Measurements from ENCODE around the gene ILDR1. TPM values are rescaled to one million over a fixed set of nuclear protein-coding genes. Genes with fewer than 3 reads are reported as not detected.

ILDR1 gene
- total RNA-seq, 1 experiment from 2014 or later, result 2.3 TPM

- Mint-ChIP-seq H3K9me3 (no peaks in the 10 kb centered on the region), H3K4me3 (no peak overlapping the region), H3K27me3 (ENCODE audit: low read depth) (no peaks in the 10 kb centered on the region; the same call in 1 of the 2 replicates), H3K36me3 (no peaks in the 10 kb centered on the region), H3K4me1 (peaks cover 20% of the 10 kb centered on the region), H3K27ac (no peak overlapping the region)
- ChIA-PET POLR2A (no interaction called here), CTCF (interaction anchor here (0.5 to 1.5 kb wide), 2 partner anchors 30 to 186 kb away, joined by 4 to 5 read pairs; no protein-coding TSS in a partner anchor)
- no peak for DNase-seq (ENCODE audit: low spot score)
- TF ChIP-seq, protein P1, sequence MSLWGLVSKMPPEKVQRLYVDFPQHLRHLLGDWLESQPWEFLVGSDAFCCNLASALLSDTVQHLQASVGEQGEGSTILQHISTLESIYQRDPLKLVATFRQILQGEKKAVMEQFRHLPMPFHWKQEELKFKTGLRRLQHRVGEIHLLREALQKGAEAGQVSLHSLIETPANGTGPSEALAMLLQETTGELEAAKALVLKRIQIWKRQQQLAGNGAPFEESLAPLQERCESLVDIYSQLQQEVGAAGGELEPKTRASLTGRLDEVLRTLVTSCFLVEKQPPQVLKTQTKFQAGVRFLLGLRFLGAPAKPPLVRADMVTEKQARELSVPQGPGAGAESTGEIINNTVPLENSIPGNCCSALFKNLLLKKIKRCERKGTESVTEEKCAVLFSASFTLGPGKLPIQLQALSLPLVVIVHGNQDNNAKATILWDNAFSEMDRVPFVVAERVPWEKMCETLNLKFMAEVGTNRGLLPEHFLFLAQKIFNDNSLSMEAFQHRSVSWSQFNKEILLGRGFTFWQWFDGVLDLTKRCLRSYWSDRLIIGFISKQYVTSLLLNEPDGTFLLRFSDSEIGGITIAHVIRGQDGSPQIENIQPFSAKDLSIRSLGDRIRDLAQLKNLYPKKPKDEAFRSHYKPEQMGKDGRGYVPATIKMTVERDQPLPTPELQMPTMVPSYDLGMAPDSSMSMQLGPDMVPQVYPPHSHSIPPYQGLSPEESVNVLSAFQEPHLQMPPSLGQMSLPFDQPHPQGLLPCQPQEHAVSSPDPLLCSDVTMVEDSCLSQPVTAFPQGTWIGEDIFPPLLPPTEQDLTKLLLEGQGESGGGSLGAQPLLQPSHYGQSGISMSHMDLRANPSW (CRISPR knock-in tag; conservative IDR thresholded peaks at IDR 0.05; ENCODE audit: low read depth), result no peak
- TF ChIP-seq TEAD4 (CRISPR knock-in tag; IDR thresholded peaks at IDR 0.05) (no peak), FOXJ3 (CRISPR knock-in tag; IDR thresholded peaks at IDR 0.05; ENCODE audit: borderline replicate concordance) (no peak), ZNF219 (CRISPR knock-in tag; IDR thresholded peaks at IDR 0.05; ENCODE audit: borderline replicate concordance) (no peak), EMX1 (CRISPR knock-in tag; IDR thresholded peaks at IDR 0.05) (no peak), USF2 (CRISPR knock-in tag; IDR thresholded peaks at IDR 0.05) (no peak), PRDM15 (CRISPR knock-in tag; IDR thresholded peaks at IDR 0.05) (no peak)
- TF ChIP-seq, protein P2, sequence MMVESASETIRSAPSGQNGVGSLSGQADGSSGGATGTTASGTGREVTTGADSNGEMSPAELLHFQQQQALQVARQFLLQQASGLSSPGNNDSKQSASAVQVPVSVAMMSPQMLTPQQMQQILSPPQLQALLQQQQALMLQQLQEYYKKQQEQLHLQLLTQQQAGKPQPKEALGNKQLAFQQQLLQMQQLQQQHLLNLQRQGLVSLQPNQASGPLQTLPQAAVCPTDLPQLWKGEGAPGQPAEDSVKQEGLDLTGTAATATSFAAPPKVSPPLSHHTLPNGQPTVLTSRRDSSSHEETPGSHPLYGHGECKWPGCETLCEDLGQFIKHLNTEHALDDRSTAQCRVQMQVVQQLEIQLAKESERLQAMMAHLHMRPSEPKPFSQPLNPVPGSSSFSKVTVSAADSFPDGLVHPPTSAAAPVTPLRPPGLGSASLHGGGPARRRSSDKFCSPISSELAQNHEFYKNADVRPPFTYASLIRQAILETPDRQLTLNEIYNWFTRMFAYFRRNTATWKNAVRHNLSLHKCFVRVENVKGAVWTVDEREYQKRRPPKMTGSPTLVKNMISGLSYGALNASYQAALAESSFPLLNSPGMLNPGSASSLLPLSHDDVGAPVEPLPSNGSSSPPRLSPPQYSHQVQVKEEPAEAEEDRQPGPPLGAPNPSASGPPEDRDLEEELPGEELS (CRISPR knock-in tag; IDR thresholded peaks at IDR 0.05), result no peak
- ATAC-seq, result no peak
Observed at GRCh38 chr3:122025296-122025695, 3.2 kb upstream of the ILDR1 start.

GRCh38 chr3:122024800-122025199 is 2.8 kb upstream of the ILDR1 start:
- Mint-ChIP-seq H3K36me3 (no peaks in the 10 kb centered on the region), H3K9me3 (no peaks in the 10 kb centered on the region), H3K27ac (no peak overlapping the region), H3K27me3 (ENCODE audit: low read depth) (no peaks in the 10 kb centered on the region; the same call in 1 of the 2 replicates), H3K4me3 (no peak overlapping the region), H3K4me1 (peaks cover 19% of the 10 kb centered on the region)
- ATAC-seq (no peak), DNase-seq (ENCODE audit: low spot score) (no peak)
- ChIA-PET CTCF (interaction anchor here (1.5 kb wide), 1 partner anchor 29 kb away, joined by 5 read pairs; no protein-coding TSS in a partner anchor), POLR2A (no interaction called here)
- TF ChIP-seq SMAD4 (CRISPR knock-in tag; IDR thresholded peaks at IDR 0.05) (no peak), NR1H2 (CRISPR knock-in tag; IDR thresholded peaks at IDR 0.05) (no peak), ZNF423 (CRISPR knock-in tag; IDR thresholded peaks at IDR 0.05) (no peak), NFATC4 (CRISPR knock-in tag; IDR thresholded peaks at IDR 0.05) (no peak), SOX15 (CRISPR knock-in tag; IDR thresholded peaks at IDR 0.05) (no peak), AR (CRISPR knock-in tag; IDR thresholded peaks at IDR 0.05) (no peak), ESRRA (CRISPR knock-in tag; IDR thresholded peaks at IDR 0.05; ENCODE audit: borderline replicate concordance) (no peak)
- TF ChIP-seq, protein P3, sequence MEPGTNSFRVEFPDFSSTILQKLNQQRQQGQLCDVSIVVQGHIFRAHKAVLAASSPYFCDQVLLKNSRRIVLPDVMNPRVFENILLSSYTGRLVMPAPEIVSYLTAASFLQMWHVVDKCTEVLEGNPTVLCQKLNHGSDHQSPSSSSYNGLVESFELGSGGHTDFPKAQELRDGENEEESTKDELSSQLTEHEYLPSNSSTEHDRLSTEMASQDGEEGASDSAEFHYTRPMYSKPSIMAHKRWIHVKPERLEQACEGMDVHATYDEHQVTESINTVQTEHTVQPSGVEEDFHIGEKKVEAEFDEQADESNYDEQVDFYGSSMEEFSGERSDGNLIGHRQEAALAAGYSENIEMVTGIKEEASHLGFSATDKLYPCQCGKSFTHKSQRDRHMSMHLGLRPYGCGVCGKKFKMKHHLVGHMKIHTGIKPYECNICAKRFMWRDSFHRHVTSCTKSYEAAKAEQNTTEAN (CRISPR knock-in tag; IDR thresholded peaks at IDR 0.05), result no peak

Measured in WTC11 (cell line).